CMK (cell line): Measurements from ENCODE around the gene IGSF21.
A peak's percentile ranks its signal among the peaks of the same experiment; 100 is the strongest.
"Not testable (repeated sequence)": the region's sequence is repeated elsewhere in the genome, so short reads cannot be mapped to it uniquely, and the experiment has no call there.

Source experiments
- DNase-seq: peaks from one replicate; pipeline ENCODE4 v3.0.0-alpha.2; 2010; ENCODE audit warnings: low read depth

The IGSF21 gene

DNA sequence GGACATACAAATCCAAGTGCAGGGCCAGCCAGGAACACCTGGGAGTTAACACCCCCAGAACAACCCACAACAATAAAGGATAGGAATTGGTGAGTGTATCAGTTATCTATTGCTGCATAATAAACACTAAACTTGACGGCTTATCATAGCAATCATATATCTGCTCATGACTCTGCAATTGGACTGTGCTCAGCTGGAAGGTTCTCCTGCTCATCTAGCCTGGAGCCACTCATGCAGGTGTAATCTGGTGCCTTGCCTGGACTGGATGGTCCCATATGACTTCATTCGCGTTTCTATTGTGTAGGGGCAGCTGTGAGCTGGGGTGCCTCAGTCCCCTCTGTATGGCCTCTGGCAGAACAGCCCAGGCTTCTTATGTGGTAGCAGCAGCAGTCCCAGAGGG lies 296.9 kb downstream of the IGSF21 start:
- DNase-seq, result no peak

DNA sequence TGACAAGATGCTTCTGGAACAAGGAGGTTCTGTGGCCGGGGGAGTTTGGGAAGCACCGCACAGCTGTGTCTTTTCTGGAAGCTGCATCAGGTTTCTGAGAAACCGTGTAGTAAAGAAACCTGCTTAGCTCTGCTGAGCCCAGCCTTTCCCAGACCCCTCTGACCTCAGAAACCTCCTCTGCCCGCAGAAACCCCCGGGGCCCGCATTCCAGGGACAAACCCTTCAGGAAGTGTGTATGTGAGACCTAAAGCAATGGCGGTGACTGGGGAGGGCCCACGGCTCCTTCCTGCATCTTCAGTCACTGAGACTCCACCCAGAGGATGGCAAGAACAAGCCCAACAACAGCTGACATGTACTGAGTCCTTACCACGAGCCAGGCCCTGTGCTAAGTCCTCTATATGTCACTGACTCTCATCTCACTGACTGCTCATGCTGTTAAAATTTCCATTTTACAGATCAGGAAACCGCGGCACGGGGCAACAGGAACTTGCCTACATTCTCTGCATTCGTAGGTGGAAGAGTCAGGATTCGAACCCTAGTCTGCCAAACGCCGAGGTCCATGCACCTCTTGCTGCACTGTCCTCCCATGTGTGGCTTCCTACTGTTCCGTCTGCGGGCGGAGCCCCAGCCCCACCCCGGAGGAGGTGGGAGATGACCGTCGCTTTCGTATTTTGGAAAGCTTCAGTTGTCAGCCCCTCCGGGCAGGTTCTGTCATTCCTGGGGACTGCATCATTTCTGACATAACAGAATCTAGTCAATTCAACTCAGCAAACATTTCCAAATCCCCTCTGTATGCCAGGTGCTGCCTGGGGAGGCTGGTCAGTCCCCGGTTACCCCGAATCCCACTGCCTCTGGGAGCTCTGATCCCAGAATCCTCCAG lies 299.8 kb downstream of the IGSF21 start:
- peak; percentile 48 for DNase-seq

DNA sequence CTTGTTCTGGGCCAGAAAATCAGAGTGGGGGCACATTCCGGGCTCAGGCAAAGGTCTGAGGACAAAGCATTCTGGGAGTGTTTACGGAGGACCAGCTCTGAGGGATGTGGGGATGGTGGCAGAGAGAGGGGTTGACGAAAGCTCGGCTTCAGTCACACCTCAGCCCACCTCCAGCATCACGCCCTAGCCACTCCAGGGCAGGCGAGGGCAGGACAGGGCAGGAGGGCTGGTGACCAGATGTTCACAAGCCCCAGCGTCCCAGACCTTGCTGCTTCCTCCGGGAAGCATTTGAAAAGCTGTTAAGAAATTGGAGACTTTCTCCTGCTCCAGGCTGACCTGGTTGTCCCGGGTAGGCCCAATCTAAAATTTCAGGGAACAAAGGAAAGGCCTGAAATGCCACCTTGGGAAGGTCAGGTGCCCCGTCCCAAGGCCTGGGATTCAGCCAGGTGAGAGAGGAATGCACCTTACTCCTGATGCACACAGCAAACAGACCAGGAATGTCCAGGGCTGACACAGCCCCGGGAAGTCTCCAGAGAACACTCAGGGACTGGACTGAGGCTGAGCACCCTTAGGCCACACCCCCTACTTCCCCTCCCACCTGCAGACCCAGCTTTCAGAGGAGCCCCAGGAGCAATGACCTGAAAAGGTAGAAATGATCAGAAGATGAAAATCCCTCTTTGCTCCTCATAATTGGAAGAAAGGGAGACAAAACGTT lies 301.2 kb downstream of the IGSF21 start:
- DNase-seq, result no peak

DNA sequence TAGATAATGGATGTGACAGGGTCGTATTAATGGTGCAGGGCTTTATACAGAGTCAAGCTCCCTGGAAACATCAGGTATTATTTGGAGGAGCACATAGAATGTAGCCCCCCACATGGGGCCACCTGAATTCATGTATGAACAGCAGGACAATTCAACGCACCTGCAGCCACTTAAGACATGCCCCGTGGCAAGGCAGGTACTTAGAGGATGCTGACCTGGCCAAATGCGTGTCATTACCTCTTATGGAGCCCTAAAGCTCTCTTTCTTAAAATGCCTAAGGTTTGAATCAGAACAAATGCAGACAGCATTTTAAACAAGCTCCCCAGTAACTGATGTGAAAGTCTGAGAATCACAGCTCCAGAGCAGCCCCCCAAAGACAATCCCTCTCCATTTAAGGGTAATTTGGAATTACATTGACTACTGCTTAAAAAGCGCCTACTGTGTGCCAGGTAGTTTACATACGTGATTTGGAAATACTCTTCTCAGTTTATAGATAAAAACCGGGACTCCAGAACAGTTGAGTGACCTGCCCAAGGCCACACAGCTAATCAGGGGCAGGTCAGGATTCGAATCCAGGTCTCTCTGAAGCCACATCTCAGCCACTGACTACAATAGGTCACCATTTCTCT lies 302.1 kb downstream of the IGSF21 start:
- DNase-seq, result no peak

DNA sequence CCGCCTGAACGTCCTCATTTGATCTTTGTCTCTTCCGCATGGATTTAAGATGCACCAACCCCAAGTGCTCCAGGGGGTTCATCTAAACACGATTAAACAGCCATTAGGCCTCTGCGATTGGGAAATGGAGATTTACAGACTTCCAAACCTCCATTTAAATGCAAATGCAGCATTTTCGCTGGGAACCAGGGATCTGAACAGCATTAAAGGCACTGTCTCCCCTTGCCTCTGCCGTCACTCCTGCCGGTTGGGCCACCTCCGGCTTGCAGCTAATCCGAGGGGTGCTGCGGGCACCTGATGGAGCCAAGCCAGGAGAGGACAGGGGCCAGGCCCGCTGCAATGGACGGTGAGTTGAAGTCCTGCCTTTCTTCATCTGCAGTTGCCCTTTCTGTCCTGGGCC lies 302.8 kb downstream of the IGSF21 start:
- DNase-seq, result no peak

DNA sequence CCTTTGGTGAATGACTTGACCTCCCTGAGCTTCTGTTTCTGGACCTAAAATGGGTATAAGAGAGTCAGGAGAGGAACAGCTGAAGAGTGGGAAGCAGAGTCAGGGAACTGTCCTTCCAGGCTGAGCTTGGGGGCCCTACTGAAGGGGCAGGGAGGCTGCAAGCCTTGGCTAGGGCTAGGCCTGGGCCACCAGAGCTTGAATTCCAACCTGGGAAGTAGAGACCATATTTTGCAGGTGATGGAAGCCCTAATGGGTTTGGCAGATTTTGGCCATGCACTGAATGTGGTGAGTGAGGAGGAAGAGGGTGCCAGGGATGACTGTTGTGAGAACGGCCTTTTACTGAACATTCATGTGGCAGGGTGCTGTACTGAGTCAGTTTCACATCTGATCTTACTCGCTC lies 303.7 kb downstream of the IGSF21 start:
- no peak for DNase-seq

DNA sequence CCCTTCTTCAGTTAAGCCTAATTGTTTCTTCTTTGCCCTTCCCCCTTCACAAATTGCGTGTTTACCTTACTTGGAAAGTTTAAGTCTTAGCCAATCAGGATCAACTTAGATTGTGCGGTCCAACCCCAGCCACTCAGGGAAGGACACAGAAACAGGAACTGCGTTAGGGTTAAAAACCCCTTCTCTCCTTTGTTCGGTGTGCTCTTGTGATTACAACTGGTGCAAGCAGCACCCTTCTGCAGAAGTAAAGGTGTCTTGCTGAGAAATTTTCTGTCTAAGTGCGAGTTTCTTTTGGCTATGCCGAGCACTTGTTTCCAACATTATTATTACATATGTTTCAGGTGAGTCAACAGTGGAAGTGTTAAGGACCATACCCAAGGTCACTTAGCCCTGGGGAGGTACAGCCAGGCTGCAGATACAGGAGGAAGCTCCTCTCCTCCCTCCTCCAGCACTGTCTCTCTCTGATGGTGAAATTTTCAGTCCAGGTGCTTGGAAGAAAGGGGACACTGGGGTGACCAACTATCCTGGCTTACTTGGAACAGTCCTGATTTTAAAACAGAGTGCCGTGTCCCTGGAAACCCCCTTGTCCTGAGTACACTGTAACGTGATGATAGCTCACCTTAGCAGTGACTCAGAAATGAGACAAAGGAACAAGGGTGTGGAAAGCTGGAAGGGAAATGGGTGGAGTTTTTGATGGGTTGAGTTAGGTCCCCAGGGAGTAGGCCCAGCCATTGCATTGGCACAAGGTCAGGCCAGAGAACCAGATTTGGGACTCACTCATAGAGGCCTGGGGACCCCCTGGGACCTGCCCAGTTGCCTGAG lies 304.4 kb downstream of the IGSF21 start:
- no peak for DNase-seq

DNA sequence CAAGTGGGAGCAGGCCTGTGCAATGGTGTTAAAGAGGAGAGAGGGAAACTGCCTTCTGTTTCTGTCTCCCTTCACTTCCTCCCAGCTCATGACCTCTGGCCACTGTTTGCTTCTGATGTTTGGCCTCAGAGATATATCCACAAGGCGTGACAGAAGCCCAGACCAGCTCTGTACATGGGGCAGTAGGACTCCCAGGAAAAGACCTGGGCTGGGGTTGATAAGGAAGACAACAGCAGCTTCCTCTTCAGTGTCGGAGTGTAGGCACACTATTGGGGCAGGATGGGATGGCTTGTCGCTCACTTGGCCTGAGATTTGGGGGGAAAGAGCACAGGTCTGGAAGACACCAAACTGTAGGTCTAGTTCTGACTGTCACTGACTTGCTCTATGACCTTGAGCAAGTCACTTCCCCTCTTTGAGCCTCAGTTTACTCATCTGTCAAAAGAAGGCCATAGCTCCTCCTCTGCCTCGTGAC lies 305.3 kb downstream of the IGSF21 start:
- peak; percentile 88 for DNase-seq

DNA sequence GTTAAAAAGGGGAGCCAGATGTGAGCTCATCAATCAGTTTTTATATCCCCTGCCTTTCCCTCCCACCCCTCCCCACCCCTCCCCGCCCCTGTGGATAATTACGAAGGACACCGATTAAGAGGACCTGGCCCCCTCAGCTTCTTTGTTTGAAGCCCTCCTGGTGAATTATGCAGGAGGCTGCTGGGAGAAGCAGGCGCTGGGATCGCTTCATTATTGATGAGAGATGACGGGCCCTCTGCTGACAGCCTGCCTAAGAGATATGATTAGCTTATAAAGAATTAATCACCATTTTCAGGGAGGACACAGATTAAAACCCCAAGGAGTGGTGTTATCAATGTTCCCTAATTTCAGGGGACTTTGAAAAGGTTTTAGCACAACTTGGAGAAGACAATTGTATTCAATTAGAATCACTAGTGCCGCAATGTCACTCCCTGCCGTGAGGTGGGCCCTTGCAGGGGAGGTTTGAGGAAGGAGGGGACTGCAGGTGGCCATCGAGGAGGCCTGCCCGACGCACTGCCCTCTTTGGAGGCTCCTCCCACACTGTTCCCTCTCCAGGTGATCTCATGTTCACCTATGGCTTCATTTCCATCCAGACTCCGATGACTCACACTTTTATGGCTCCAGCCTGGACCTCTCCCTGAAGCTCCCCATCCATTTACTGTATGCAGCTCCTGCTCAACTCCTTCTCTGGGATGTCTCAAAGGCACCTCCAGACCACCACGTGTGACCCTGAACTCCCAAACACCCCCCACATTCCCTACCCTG lies 306.1 kb downstream of the IGSF21 start:
- no peak for DNase-seq

DNA sequence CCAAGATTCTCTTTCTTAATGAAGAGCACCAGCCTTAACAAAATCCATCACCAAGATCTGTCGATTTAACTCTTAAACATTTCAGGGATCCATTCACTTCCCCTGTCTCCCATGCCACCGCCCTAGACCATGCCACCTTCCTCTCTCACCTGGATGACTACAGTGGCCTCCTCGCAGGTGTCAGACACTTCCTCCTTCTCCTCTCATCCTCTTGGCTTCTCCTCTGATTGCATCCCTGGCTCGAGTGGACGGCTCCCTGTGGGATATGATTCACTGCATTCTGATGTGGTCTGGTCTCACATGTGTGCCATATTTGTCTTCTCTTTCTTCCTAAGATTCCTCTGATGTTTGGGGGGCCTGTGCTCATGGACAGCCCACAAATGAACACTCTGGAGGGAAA lies 306.7 kb downstream of the IGSF21 start:
- DNase-seq, result no peak

DNA sequence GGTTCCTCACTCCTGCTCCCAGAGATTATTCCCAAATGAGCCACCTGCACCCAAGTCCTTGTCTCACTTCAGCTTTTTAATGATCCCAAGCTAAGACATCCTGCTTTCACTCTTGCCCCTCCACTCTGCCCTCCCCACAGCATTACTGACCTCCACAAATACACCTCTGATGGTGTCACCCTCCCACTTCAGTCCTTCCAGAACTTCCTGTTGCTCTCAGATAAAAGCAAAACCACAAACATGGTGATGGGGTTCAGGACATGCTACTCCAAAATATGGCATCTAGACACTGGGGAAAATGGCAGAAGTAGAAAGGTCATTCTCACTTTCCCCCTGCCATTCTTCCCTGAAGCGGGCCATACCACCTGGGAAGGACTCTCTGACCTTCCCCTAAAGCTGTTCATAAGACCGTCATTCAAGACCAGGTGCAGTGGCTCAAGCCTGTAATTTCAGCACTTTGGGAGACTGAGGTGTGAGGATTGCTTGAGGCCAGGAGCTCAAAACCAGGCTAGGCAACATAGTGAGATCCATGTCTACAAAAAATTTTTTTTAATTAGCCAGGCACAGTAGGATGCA lies 307.4 kb downstream of the IGSF21 start:
- DNase-seq, result no peak

DNA sequence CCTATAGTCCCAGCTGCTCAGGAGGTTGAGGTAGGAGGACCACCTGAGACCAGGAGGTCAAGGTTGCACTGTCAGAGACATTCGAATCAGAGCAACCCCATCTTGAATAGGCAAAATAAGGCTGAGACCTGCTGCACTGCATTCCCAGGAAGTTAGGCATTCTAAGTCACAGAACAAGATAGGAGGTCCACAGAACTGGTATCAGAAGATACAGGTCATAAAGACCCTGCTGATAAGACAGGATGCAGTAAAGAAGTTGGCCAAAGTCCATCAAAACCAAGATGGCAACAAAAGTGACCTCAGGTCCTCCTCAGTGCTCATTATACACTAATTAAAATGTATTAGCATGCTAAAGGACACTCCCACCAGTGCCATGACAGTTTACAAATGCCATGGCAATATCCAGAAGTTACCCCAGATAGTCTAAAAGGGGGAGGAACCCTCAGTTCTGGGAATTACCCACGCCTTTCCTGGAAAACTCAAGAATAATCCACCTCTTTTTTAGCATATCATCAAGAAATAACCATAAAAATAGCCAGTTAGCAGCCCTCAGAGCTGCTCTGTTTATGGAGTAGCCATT lies 307.9 kb downstream of the IGSF21 start:
- DNase-seq, result peak; percentile 65

DNA sequence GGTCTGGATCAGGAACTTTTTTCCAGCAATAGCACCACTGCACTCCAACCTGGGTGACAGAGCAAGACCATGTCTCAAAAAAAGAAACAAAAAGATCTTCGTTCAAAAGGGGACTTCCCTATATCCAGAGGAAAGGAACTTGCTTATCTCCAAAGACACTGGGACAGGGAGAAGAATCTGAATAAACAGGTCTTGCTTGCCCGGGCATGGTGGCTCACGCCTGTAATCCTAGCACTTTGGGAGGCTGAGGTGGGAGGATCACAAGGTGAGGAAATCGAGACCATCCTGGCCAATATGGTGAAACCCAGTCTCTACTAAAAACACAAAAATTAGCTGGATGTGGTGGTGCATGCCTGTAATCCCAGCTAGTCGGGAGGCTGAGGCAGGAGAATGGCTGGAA lies 308.5 kb downstream of the IGSF21 start:
- DNase-seq, result not testable (repeated sequence)

DNA sequence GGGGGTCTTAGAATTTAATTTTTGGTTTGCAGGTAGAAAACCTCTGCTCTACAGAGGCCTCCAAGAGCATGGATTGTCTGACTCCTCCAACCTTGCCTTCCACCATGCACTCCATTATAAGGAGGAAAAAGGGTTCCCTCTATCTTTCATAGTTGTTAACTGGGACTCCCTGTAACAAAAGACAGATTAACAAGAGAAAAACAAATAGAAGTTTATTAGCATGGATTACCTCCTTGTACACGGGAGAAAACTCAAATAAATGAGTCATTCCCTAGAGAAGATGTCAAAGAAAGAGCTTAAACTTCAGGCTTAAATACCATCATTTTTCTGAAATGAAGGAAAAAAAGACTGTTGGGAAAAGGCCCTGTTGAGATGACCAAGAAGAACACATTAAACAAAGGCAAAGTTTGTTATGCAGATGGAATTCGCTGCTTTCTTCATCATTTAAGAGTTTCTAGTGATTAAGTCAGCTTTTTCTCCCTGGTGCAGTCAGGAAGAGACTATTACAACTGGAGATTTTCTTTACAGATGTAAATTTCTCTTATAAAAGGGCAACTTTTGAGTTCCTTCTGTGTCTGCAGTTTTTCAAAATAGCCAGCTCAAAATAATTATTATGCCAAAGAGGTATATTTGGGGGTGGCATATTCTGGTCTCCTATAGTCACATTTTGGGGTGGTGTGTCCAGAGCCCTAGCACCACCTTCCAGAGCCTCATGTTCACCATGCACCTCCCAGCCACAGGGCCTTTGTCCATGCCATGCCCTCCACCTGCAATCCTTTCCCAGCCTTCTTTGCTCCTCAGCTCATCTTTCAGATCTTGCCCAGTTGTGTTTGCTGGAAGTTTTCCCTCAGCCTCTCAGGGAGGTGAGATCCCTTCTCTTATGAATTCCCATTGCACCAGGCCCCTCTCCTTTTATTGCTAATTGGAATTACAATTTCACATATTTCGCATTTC lies 310.0 kb downstream of the IGSF21 start:
- no peak for DNase-seq

DNA sequence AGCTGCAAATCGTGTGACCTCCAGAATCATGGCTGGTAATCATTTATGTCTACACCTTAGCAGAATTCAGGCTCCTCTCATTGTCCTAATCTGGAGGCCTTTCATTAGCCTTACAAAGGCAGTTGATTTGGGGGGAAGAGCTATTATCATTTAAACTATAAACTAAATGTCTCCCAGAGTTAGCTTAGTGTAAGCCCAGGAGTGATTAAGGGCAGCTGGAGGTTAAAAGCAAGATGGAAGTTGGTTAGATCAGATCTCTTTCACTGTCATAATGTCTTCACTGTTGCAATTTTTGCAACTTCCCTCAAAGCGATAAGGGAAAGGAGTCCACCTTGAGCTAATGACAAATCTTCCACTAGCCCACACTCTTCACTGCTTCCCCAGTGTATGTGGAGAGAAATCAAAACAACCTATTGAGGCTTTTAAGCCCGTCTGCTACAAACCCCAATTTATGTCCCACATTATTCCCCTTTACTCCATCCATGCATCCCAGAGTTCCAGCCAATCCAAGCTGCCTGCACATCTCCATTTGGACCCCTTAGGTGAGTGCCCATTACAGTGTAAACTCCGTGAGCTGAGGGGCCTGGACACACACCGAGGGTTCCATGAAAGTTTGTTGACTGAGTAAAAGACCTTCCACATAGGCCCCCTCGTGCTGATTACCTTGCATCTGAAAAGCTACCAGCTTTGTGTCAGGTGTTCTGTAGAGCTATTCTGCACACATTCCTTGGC lies 311.7 kb downstream of the IGSF21 start:
- no peak for DNase-seq

DNA sequence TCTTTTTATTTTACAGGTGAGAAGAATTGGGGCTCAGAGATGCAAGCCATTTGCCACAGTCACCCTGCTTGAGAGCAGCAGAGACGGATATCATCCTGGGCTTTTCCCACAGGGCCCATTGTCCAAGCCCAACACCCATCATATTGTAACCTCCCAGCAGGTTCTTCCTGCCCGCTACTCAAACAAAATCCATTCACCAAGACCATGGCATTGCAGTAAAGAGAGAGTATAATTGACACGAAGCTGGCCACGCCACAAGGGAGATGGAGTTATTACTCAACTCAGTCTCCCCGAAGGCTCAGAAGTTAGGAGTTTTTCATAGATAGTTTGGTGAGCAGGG lies 312.2 kb downstream of the IGSF21 start:
- DNase-seq, result no peak

DNA sequence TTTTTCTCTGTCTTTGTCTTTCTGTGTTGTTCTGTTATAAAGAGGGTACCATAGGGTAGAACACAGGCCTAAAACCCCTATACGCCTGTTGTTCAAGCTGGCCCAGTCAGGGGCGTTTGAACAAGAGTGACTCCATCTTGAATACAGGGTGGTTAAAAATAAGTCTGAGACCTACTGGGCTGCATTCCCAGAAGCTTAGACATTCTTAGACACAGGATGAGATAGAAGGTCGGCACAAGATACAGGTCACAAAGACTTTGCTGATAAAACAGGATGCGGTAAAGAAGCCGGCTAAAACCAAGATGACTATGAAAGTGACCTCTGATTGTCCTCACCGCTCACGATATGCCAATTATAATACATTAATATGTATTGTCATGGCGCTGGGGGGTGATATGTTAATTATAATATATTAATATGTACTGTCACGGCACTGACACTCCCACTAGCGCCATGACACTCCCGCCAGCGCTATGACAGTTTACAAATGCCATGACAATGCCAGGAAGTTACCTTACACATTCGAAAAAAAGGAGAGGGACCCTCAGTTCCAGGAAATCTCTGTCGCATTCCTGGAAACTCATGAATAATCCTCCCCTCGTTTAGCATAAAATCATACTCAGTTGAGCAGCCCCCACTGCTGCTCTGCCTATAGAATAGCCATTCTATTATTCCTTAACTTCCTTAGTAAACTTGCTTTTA lies 314.6 kb downstream of the IGSF21 start:
- no peak for DNase-seq

DNA sequence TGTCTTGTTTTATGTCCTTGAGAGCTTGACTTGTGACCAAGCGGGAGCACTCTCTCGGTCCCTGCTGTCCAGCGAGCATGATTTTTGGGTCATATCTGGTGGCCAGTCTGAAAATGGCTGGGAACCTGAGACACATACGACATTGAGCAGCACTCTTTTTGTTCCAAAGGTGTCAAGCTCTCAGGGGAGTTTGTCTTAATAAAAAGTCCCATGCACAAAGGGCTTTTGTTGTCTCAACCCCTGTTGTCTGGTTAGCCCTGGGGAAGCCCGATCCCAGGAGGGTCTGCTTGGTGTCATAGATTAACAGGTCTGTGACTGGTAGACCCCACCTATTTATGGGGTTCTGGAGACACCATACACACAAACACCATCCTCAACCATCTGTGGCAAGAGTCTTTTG lies 315.4 kb downstream of the IGSF21 start:
- no peak for DNase-seq
